ENCODE data around the gene YTHDF2.
"Not testable (repeated sequence)": the region's sequence is repeated elsewhere in the genome, so short reads cannot be mapped to it uniquely, and the experiment has no call there.

Gene YTHDF2

GRCh38 chr1:28759257-28759656, 22.5 kb downstream of the YTHDF2 start:
- DNase-seq (ENCODE audit: low read depth): no peak

DNA sequence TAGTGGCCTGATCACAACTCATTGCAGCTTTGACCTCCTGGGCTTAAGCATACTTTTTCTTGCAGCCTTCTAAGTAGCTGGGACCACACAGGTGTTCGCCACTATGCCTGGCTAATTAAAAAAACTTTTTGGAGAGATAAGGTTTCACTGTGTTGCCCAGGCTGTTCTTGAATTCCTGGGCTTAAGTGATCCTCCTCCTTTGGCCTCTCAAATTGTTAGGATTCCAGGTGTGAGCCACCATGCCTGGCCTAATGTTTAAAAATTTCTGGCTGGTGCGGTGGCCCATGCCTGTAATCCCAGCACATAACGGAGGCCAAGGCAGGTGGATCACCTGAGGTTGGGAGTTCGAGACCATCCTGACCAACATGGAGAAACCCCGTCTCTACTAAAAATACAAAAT, 24.4 kb downstream of the YTHDF2 start:
- DNase-seq (ENCODE audit: low read depth): no peak

DNA sequence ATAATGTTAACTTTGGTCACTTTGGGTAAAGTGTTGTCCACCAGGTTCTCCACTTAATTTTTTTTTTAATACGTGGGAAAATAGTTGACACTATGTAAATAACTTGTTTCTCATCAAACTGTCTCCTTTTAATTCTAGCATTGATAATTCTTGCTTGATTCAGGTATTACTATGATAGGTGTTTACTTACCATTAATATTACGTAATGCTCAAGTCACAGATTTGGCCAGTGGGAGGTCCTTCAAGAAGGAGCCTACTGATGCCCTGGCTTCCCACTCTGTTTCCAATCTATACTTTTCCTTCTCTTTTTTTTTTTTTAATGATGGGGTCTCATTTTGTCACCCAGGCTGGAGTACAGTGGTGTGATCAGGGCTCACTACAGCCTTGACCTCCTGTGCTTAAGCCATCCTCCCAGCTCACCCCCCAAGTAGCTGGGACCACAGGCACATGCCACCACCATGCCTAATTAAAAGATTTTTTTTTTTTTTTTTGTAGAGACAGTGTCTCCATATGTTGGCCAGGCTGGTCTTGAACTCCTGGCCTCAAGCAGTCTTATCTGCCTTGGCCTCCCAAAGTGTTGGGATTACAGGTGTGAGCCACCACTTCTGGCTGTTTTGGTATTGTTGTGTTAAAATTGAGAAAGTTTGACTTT, 29.9 kb downstream of the YTHDF2 start:
- no peak for DNase-seq (ENCODE audit: low read depth)

GRCh38 chr1:28770601-28771165, 33.9 kb downstream of the YTHDF2 start:
- no peak for DNase-seq (ENCODE audit: low read depth)

- not testable (repeated sequence) for DNase-seq (ENCODE audit: low read depth)
Measured at GRCh38 chr1:28771921-28772320, 35.2 kb downstream of the YTHDF2 start.

DNA sequence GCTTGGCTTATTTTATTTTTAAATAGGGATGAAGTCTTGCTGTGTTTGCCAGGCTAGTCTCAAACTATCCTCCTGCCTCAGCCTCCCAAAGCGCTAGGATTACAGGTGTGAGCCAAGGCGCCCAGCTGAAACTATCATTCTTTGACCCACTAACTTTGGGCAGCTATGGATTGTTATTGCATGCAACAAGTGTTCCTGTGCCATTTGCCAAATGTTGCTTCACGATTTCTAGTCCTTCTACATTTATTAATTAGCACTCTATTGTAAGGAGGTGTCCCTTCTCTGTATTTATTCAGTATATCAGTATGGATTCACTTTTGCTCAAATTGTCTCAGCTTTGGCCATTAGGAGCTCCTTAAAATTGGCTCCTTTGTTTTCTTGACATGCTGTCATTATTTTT, 36.4 kb downstream of the YTHDF2 start:
- no peak for DNase-seq (ENCODE audit: low read depth)

GRCh38 chr1:28775121-28775942, 38.6 kb downstream of the YTHDF2 start:
- peak; percentile 42 for DNase-seq (ENCODE audit: low read depth)

DNA sequence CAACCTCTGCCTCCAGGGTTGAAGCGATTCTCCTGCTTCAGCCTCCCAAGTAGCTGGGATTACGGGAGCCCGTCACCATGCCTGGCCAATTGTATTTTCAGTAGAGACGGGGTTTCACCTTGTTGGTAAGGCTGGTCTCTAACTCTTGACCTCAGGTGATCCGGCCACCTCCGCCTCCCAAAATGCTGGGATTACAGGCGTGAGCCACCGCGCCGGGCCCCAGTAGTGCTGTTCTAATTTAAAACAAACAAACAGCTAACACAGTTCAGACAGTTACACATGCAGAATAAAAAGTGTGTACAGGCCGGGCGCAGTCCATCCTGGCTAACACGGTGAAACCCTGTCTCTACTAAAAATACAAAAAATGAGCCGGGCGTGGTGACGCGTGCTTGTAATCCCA, 39.6 kb downstream of the YTHDF2 start:
- no peak for DNase-seq (ENCODE audit: low read depth)

DNA sequence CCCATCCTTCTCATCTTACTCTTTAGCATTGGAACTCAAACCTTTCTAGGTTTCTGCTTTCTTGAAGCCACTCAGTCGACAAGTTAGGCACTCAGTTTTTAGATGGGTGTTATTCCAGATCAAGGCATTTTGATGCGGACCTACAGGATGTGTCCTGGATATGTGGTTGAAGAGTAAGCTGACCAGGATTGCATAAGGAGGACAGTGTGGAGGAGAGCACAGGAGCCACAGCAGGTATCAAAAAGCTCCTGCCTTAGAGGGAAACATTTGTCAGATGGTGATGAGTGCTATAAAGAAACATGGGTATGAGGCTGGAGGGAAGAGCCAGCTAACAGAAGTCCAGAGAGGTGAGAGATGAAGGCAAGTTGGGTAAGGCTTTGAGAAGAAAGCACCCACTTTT, 41.3 kb downstream of the YTHDF2 start:
- DNase-seq (ENCODE audit: low read depth): no peak

GRCh38 chr1:28779751-28780408, 43.1 kb downstream of the YTHDF2 start:
- no peak for DNase-seq (ENCODE audit: low read depth)

DNA sequence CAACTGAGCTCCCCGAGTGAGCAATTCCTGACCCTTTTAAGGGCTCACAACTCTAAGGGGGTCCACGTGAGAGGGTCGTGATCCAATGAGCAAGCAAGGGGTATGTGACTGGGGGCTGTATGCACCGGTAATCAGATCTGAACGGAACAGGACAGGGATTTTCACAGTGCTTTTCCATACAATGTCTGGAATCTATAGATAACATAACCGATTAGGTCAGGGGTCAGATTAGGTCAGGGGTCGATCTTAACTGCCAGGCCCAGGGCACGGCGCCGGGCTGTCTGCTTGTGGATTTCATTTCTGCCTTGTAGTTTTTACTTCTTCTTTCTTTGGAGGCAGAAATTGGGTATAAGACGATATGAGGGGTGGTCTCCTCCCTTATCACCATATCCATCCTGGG, 44.6 kb downstream of the YTHDF2 start:
- no peak for DNase-seq (ENCODE audit: low read depth)

- no peak for DNase-seq (ENCODE audit: low read depth)
Measured at GRCh38 chr1:28782011-28782410, 45.3 kb downstream of the YTHDF2 start.

DNA sequence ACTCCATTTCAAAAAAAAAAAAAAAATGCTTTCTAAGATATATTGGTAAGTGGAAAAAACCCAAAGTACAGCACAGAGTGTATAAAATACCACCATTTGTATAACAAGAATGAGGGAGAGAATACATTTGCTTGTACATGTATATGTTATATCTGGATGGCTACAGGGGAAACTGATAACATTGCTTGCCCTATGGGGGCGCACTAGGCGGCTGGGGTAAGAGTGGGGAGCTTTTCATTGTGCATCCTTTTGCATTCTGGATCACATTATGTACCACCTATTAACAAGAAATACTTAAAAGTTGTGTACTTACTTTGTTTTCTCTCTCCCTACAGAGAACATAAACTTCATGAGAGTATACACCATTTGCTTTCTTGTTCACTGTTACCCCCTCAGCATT, 46.6 kb downstream of the YTHDF2 start:
- no peak for DNase-seq (ENCODE audit: low read depth)

DNA sequence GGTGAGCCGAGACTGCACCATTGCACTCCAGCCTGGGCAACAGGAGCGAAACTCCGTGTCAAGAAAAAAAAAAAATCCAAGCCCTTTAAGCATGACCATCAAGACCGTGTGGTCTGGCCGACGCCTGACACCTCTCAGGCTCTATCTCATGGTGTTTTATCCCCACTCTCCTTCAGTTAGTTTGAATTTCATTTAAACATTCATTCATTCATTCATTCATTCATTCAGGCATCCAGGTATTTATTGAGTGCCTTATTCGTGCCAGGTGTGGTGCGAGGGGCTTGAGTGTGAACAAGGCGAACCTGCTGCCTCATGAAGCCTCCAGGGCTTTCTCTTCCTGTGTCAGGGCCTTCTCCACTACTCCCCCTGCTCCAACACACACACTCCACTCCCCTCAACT, 52.7 kb downstream of the YTHDF2 start:
- no peak for DNase-seq (ENCODE audit: low read depth)

- DNase-seq (ENCODE audit: low read depth): no peak
Measured at GRCh38 chr1:28789816-28790215, 53.1 kb downstream of the YTHDF2 start.

DNA sequence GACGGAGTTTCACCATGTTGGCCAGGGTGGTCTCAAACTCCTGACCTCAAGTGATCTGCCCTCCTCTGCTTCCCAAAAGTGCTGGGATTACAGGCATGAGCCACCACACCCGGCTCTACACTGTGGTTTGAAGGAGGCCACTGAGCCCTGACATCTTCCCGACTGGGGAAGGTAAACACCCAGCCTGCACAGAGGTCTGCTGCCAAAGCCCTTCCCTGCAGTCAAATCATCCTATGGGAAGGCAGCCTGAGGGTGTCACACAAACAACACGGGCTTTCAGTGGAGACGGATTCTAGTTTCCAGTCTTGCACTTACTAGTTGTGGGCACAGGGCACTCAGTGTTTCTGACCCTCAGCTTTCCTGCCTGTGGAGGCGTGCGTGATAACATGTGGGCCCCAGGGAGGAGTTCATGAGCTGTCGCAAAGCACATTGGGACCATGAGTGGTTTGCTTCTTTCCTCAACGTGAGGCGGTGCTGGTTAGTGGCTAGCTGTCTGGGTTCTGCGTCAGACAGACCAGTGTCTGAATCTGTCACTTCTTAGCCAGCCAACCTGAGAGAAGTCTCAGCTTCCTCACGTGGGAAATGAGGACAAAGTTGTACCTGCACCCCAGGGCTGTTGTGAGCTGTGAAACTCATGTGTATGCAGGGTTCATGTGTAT, 53.8 kb downstream of the YTHDF2 start:
- no peak for DNase-seq (ENCODE audit: low read depth)

DNA sequence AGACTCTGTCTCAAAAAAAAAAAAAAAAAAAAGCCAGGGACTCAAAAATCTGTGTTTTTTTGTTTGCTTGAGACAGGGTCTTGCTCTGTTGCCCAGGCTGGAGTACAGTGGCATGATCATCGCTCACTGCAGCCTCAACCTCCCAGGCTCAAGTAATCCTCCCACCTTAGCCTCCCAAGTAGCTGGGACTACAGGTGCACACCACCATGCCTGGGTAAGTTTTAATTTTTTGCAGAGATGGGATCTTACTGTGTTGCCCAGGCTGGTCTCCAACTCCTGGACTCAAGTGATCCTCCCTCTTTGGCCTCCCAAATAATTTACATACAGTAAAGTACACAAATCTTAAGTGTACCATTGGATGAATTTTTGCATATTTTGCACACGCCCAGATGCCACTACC, 55.2 kb downstream of the YTHDF2 start:
- DNase-seq (ENCODE audit: low read depth): not testable (repeated sequence)

DNA sequence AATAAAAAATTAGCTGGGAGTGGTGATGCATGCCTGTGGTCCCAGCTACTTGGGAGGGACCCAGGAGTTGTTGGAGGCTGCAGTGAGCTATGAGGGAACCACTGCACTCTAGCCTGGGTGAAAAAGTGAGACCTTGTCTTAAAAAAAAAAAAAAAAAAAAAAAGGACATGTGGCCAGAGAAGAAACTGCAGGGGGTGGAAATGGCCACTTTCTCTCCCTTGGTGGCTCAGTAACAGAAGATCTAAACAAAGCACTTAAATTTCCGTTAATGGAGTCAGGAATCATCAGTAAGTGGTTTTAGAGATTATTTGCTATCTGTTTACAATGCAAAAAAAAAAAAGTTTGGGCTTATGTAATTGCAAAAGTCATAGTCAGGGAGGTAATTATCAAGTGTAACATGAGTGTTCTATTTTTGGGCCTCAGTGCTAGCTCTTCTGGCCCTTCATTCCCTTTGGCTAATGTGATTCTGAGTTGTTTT, 55.9 kb downstream of the YTHDF2 start:
- DNase-seq (ENCODE audit: low read depth): no peak

DNA sequence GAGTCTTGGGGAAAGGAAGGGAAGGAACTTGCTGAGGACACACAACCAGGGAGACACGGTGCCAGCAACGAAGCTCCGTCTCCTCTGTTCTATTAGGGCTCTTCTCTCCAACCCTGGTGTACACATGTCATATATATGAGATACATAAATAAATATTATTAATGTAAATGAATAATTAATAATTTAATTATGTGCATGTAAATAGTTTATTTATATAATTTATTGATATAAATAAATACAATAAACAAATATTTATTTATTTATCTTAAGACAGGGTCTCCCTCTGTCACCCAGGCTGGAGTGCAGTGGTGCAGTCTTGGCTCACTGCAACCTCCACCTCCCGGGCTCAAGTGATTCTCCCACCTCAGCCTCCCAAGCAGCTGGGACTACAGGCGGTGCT, 57.8 kb downstream of the YTHDF2 start:
- DNase-seq (ENCODE audit: low read depth): not testable (repeated sequence)

GRCh38 chr1:28796352-28797211, 59.8 kb downstream of the YTHDF2 start:
- no peak for DNase-seq (ENCODE audit: low read depth)

DNA sequence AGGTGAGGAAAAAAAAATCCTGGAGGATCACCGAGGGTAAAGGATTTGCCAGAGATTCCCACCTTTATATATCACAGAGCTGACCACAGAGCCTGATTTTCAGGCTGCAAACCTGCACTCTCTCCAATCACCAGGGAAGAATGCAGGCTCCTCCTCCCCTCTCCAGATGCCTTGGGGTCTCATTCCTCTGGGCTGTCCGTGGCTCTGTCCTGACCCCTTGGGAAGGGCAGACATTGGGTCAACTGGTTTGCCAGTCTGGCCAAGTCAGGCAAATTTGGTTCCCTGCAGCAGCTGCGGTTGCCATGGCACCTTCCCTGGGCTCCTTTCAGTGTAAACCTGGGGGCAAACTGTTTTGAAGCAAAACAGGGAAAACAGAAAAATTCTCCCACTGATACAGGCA, 63.6 kb downstream of the YTHDF2 start:
- no peak for DNase-seq (ENCODE audit: low read depth)
